Keratinocyte (primary cell): ENCODE results near the gene ADAM30. TPM values are rescaled to one million over a fixed set of nuclear protein-coding genes. Genes with fewer than 3 reads are reported as not detected.

Source experiments
- DNase-seq: peaks from one replicate; pipeline ENCODE4 v3.0.0-alpha.2; 2011; ENCODE audit warnings: low read depth, missing footprints, low spot score
- FAIRE-seq: peaks from 2 replicates; lab custom pipeline; 2011; peaks lifted over from hg19 to GRCh38; lab: Jason Lieb, UNC
- H2AFZ ChIP-seq: 2 replicates; pipeline ENCODE4 v1.6.0; 2012; ENCODE audit warnings: low read length, control low read depth, inconsistent platforms; ENCODE audit not compliant: control insufficient read depth
- H3K27ac ChIP-seq: 2 replicates; pipeline ENCODE4 v1.5.1; 2011; ENCODE audit warnings: low read length; ENCODE audit not compliant: control insufficient read depth, insufficient read depth
- H3K27me3 ChIP-seq: 3 replicates; pipeline ENCODE4 v1.6.0; 2011; ENCODE audit warnings: low read length; ENCODE audit not compliant: control insufficient read depth, insufficient read depth; ENCODE audit errors: extremely low read depth
- H3K36me3 ChIP-seq, 2 experiments: 2 replicates in 1 of 2; 3 replicates in 1 of 2; pipeline ENCODE4 v1.5.1; 2011; ENCODE audit warnings: low read length in 2 of 2, mild to moderate bottlenecking in 1 of 2; ENCODE audit not compliant: control insufficient read depth in 2 of 2, insufficient read depth in 2 of 2; ENCODE audit errors: extremely low read depth in 1 of 2
- H3K4me1 ChIP-seq: 3 replicates; pipeline ENCODE4 v1.5.1; 2011; ENCODE audit warnings: low read length; ENCODE audit not compliant: control insufficient read depth, insufficient read depth; ENCODE audit errors: extremely low read depth
- H3K4me2 ChIP-seq: 3 replicates; pipeline ENCODE4 v1.6.0; 2011; ENCODE audit warnings: low read depth, low read length; ENCODE audit not compliant: control insufficient read depth, insufficient read depth; ENCODE audit errors: extremely low read depth
- H3K4me3 ChIP-seq, 3 experiments: fragments of 200-600 bp in 1 of 3; sonication (generic) in 1 of 3; 2 replicates in 2 of 3; 3 replicates in 1 of 3; pipeline ENCODE4 v1.5.1; 2011 to 2016; ENCODE audit warnings: low read length in 3 of 3, mild to moderate bottlenecking in 3 of 3, control low read depth in 2 of 3, inconsistent platforms in 1 of 3, low read depth in 1 of 3, mixed read lengths in 1 of 3, mixed run types in 1 of 3, moderate library complexity in 1 of 3; ENCODE audit not compliant: control insufficient read depth in 2 of 3, insufficient read depth in 2 of 3; ENCODE audit errors: extremely low read depth in 1 of 3
- H3K79me2 ChIP-seq: 2 replicates; pipeline ENCODE4 v1.6.0; 2012; ENCODE audit warnings: low read length; ENCODE audit not compliant: control insufficient read depth, insufficient read depth
- H3K9ac ChIP-seq: 3 replicates; pipeline ENCODE4 v1.6.0; 2011; ENCODE audit warnings: low read length; ENCODE audit not compliant: control insufficient read depth, insufficient read depth; ENCODE audit errors: extremely low read depth
- H3K9me1 ChIP-seq: 3 replicates; pipeline ENCODE4 v1.6.0; 2011; ENCODE audit warnings: low read length; ENCODE audit not compliant: control insufficient read depth, insufficient read depth; ENCODE audit errors: extremely low read depth
- H3K9me3 ChIP-seq: 2 replicates; pipeline ENCODE4 v1.5.1; 2012; ENCODE audit warnings: low read depth, low read length; ENCODE audit not compliant: control insufficient read depth
- H4K20me1 ChIP-seq: 3 replicates; pipeline ENCODE4 v1.6.0; 2011; ENCODE audit warnings: low read length; ENCODE audit not compliant: control insufficient read depth, insufficient read depth; ENCODE audit errors: extremely low read depth
- CTCF ChIP-seq, 3 experiments: IDR thresholded peaks in 1 of 3; conservative IDR thresholded peaks in 1 of 3; optimal IDR thresholded peaks in 1 of 3; 2 replicates in 2 of 3; 3 replicates in 1 of 3; pipeline versions ENCODE3 to v1.5.1; 2011; ENCODE audit warnings: low read length in 3 of 3, mild to moderate bottlenecking in 3 of 3, moderate library complexity in 2 of 3, control low read depth in 1 of 3, inconsistent platforms in 1 of 3; ENCODE audit not compliant: insufficient read depth in 2 of 3; ENCODE audit errors: extremely low read depth in 1 of 3
- EZH2 ChIP-seq: IDR thresholded peaks from one replicate; pipeline ENCODE4 v1.6.1; 2012; ENCODE audit warnings: inconsistent platforms, mild to moderate bottlenecking, low read length, moderate library complexity
- dilution Hi-C: fragments of 300-500 bp; cut with MboI; formaldehyde crosslinking; loops from one replicate; pipeline ENCODE4 v1.7.0; 2020; ENCODE audit warnings: low sequenced_read_pairs; ENCODE audit not compliant: extremely low pct_ligation_motif_present
- polyA plus RNA-seq, 5 experiments: library from polyadenylated mRNA; depleted of rRNA in 3 of 5; stranded (reverse) in 3 of 5; stranded (forward) in 1 of 5; unstranded in 1 of 5; fragments of >200 nt; gene quantifications; 1 replicate in 1 of 5; 2 replicates in 3 of 5; 3 replicates in 1 of 5; pipeline versions ENCODE4 v1.2.1 to v1.2.3, GENCODE V29; 2011 to 2012; ENCODE audit warnings: missing spikeins in 2 of 5, low read depth in 1 of 5, low replicate concordance in 1 of 5

Gene ADAM30
- polyA plus RNA-seq, 1 donor (not counting 4 experiments of a cell fraction or from before 2014, with no cell fraction given), result not detected

- no peak overlapping the region for H3K27ac ChIP-seq
- no peaks in the 10 kb centered on the region for H4K20me1 ChIP-seq
- H3K9ac ChIP-seq, result no peak overlapping the region
- no peak overlapping the region for H2AFZ ChIP-seq
- no peaks in the 10 kb centered on the region for H3K9me1 ChIP-seq
- no peaks in the 10 kb centered on the region for H3K9me3 ChIP-seq
- no peak overlapping the region for H3K4me2 ChIP-seq
- H3K79me2 ChIP-seq, result no peaks in the 10 kb centered on the region
- no peaks in the 10 kb centered on the region for H3K4me1 ChIP-seq
- dilution Hi-C loops, result no loop called here
- no peaks in the 10 kb centered on the region for H3K27me3 ChIP-seq
- FAIRE-seq (no peak), DNase-seq (no peak)
- TF ChIP-seq CTCF (optimal IDR thresholded peaks at IDR 0.05 in 1 of 3, IDR thresholded peaks at IDR 0.05 in 1 of 3, conservative IDR thresholded peaks at IDR 0.05 in 1 of 3; ENCODE audit: extremely low read depth in 1 of 3, insufficient read depth in 2 of 3, low read length in 3 of 3) (no peak), EZH2 (no peak)
- peaks cover 6 to 12% of the 10 kb centered on the region in 2 experiments for H3K36me3 ChIP-seq
- no peak overlapping the region for H3K4me3 ChIP-seq
These were observed 13.7 kb upstream of the ADAM30 start for GRCh38 chr1:119909890-119910596.

- no peaks in the 10 kb centered on the region for H3K9me3 ChIP-seq
- no peaks in the 10 kb centered on the region for H4K20me1 ChIP-seq
- no peak overlapping the region for H3K27ac ChIP-seq
- H3K9me1 ChIP-seq, result no peaks in the 10 kb centered on the region
- no peaks in the 10 kb centered on the region for H3K27me3 ChIP-seq
- H3K79me2 ChIP-seq, result no peaks in the 10 kb centered on the region
- H3K36me3 ChIP-seq, result peaks cover 0 to under 1% of the 10 kb centered on the region in 2 experiments
- DNase-seq, result no peak
- H2AFZ ChIP-seq, result no peak overlapping the region
- H3K4me3 ChIP-seq, result no peak overlapping the region
- dilution Hi-C loops, result no loop called here
- no peak overlapping the region for H3K4me2 ChIP-seq
- no peak for FAIRE-seq
- no peak overlapping the region for H3K9ac ChIP-seq
- TF ChIP-seq CTCF (optimal IDR thresholded peaks at IDR 0.05 in 1 of 3, IDR thresholded peaks at IDR 0.05 in 1 of 3, conservative IDR thresholded peaks at IDR 0.05 in 1 of 3; ENCODE audit: extremely low read depth in 1 of 3, insufficient read depth in 2 of 3, low read length in 3 of 3), result no peak
- TF ChIP-seq EZH2, result no peak
- no peaks in the 10 kb centered on the region for H3K4me1 ChIP-seq
These were observed 12.3 kb upstream of the ADAM30 start for GRCh38 chr1:119908661-119909060.
